H1 (cell line): ENCODE data around the gene NUBP2. TPM values are rescaled to one million over a fixed set of nuclear protein-coding genes. Genes with fewer than 3 reads are reported as not detected.
A peak's percentile ranks its signal among the peaks of the same experiment; 100 is the strongest.

ENCODE experiments used
- CTCF ChIA-PET: fragments of 300-600 bp; sonication (Branson Sonifier 250); formaldehyde crosslinking; loops from one replicate; lab custom pipeline; 2021; ENCODE audit not compliant: partially characterized antibody; lab: Charles Lee
- POLR2A ChIA-PET: fragments of 300-600 bp; sonication (Branson Sonifier 250); formaldehyde crosslinking; loops from one replicate; lab custom pipeline; 2021; ENCODE audit warnings: inconsistent platforms; ENCODE audit not compliant: partially characterized antibody; lab: Charles Lee
- DNase-seq, 2 experiments: peaks; one replicate each; pipeline versions ENCODE4 v3.0.0 to v3.0.0-alpha.2; 2010 to 2022; ENCODE audit warnings: low spot score in 2 of 2, low read depth in 1 of 2, mixed read lengths in 1 of 2
- FAIRE-seq: peaks from 2 replicates; lab custom pipeline; 2011; peaks lifted over from hg19 to GRCh38; lab: Jason Lieb, UNC
- H2AFZ ChIP-seq: 2 replicates; pipeline ENCODE4 v1.8.1; 2012; ENCODE audit warnings: low read length, inconsistent platforms
- H2AK5ac ChIP-seq: 2 replicates; pipeline ENCODE4 v1.6.1; 2013; ENCODE audit warnings: low read depth, low read length
- H2BK120ac ChIP-seq: replicated peaks from 2 replicates; pipeline ENCODE3; 2013; ENCODE audit warnings: low read depth, low read length, inconsistent platforms
- H2BK12ac ChIP-seq: 2 replicates; pipeline ENCODE4 v1.6.1; 2013; ENCODE audit warnings: low read depth, low read length
- H2BK15ac ChIP-seq: 2 replicates; pipeline ENCODE4 v1.6.1; 2013; ENCODE audit warnings: low read length
- H2BK20ac ChIP-seq: 2 replicates; pipeline ENCODE4 v1.6.1; 2013; ENCODE audit warnings: low read length
- H2BK5ac ChIP-seq: 2 replicates; pipeline ENCODE4 v1.6.1; 2013; ENCODE audit warnings: low read depth, low read length
- H3K14ac ChIP-seq: 2 replicates; pipeline ENCODE4 v1.6.1; 2013; ENCODE audit warnings: inconsistent platforms; ENCODE audit not compliant: insufficient read length
- H3K18ac ChIP-seq: 2 replicates; pipeline ENCODE4 v1.6.1; 2013; ENCODE audit warnings: low read length; ENCODE audit errors: extremely low read depth
- H3K23ac ChIP-seq: 2 replicates; pipeline ENCODE4 v1.6.1; 2013; ENCODE audit warnings: inconsistent platforms; ENCODE audit not compliant: insufficient read length
- H3K23me2 ChIP-seq: 2 replicates; pipeline ENCODE4 v1.6.1; 2013; ENCODE audit warnings: low read depth, low read length
- H3K27ac ChIP-seq: 2 replicates; pipeline ENCODE4 v1.6.1; 2011; ENCODE audit warnings: low read depth, low read length, inconsistent platforms
- H3K27me3 ChIP-seq, 4 experiments: replicated peaks in 1 of 4; 1 replicate in 1 of 4; 2 replicates in 3 of 4; pipeline versions ENCODE4 v1.6.1 to v1.8.1; 2011 to 2013; ENCODE audit warnings: low read length in 3 of 4, mild to moderate bottlenecking in 3 of 4, inconsistent platforms in 2 of 4, mixed read lengths in 2 of 4, moderate library complexity in 1 of 4; ENCODE audit not compliant: control insufficient read depth in 3 of 4, insufficient read depth in 3 of 4; ENCODE audit errors: extremely low read depth in 1 of 4
- H3K36me3 ChIP-seq, 4 experiments: 2 replicates each; pipeline versions ENCODE4 v1.6.1 to v1.8.1; 2011 to 2013; ENCODE audit warnings: mild to moderate bottlenecking in 4 of 4, low read length in 3 of 4, moderate library complexity in 2 of 4, control low read depth in 1 of 4, inconsistent platforms in 1 of 4; ENCODE audit not compliant: insufficient read depth in 4 of 4, control insufficient read depth in 2 of 4
- H3K4ac ChIP-seq: replicated peaks from 2 replicates; pipeline ENCODE3; 2013; ENCODE audit warnings: low read length, low read depth, mixed read lengths, inconsistent platforms; ENCODE audit not compliant: insufficient read length
- H3K4me1 ChIP-seq, 4 experiments: replicated peaks in 1 of 4; 1 replicate in 1 of 4; 2 replicates in 3 of 4; pipeline versions ENCODE4 v1.6.1 to v1.8.1; 2011 to 2013; ENCODE audit warnings: low read length in 3 of 4, inconsistent platforms in 2 of 4, mixed read lengths in 1 of 4; ENCODE audit not compliant: insufficient read depth in 4 of 4, control insufficient read depth in 3 of 4
- H3K4me2 ChIP-seq, 2 experiments: 2 replicates each; pipeline versions ENCODE4 v1.6.1 to v1.8.1; 2011 to 2013; ENCODE audit warnings: low read depth in 2 of 2, low read length in 2 of 2, control low read depth in 1 of 2, inconsistent platforms in 1 of 2, mild to moderate bottlenecking in 1 of 2; ENCODE audit not compliant: insufficient read depth in 1 of 2
- H3K4me3 ChIP-seq, 4 experiments: fragments of 200-600, 300-600 bp in 1 of 4; sonication (generic), shearing (Covaris generic), sonication (Bioruptor Twin) in 1 of 4; 2 replicates each; pipeline versions ENCODE4 v1.5.1 to v1.8.1; 2011 to 2016; ENCODE audit warnings: low read length in 4 of 4, low read depth in 3 of 4, control low read depth in 2 of 4, inconsistent platforms in 2 of 4, mild to moderate bottlenecking in 2 of 4, mixed read lengths in 1 of 4, moderate library complexity in 1 of 4; ENCODE audit not compliant: insufficient read depth in 2 of 4; ENCODE audit errors: extremely low read depth in 1 of 4
- H3K56ac ChIP-seq: replicated peaks from 2 replicates; pipeline ENCODE3; 2013; ENCODE audit warnings: low read depth, mild to moderate bottlenecking, mixed read lengths, low read length, inconsistent platforms; ENCODE audit not compliant: insufficient read length
- H3K79me1 ChIP-seq: 2 replicates; pipeline ENCODE4 v1.6.1; 2013; ENCODE audit warnings: low read depth, low read length, control low read depth
- H3K79me2 ChIP-seq, 2 experiments: 2 replicates each; pipeline versions ENCODE4 v1.6.1 to v1.8.1; 2012 to 2013; ENCODE audit warnings: low read length in 2 of 2, mild to moderate bottlenecking in 2 of 2, inconsistent platforms in 1 of 2; ENCODE audit not compliant: insufficient read depth in 2 of 2, control insufficient read depth in 1 of 2
- H3K9ac ChIP-seq, 4 experiments: replicated peaks in 1 of 4; 1 replicate in 1 of 4; 2 replicates in 3 of 4; pipeline versions ENCODE4 v1.6.1 to v1.8.1; 2011 to 2013; ENCODE audit warnings: low read depth in 3 of 4, low read length in 3 of 4, control low read depth in 2 of 4, mild to moderate bottlenecking in 2 of 4, moderate library complexity in 2 of 4, inconsistent platforms in 1 of 4; ENCODE audit errors: extremely low read depth in 1 of 4
- H3K9me3 ChIP-seq, 2 experiments: 2 replicates each; pipeline versions ENCODE4 v1.6.1 to v1.8.1; 2012 to 2013; ENCODE audit warnings: mild to moderate bottlenecking in 2 of 2, moderate library complexity in 2 of 2, control low read depth in 1 of 2, inconsistent platforms in 1 of 2, low read depth in 1 of 2, low read length in 1 of 2, mixed read lengths in 1 of 2; ENCODE audit not compliant: insufficient read depth in 2 of 2
- H4K20me1 ChIP-seq, 2 experiments: replicated peaks in 1 of 2; 2 replicates each; pipeline versions ENCODE3 to v1.8.1; 2011 to 2013; ENCODE audit warnings: inconsistent platforms in 2 of 2, low read length in 2 of 2, mild to moderate bottlenecking in 1 of 2; ENCODE audit not compliant: insufficient read depth in 2 of 2, control insufficient read depth in 1 of 2
- H4K5ac ChIP-seq: 2 replicates; pipeline ENCODE4 v1.6.1; 2013; ENCODE audit warnings: low read length, low read depth, mixed read lengths, inconsistent platforms; ENCODE audit not compliant: insufficient read length
- H4K8ac ChIP-seq: 2 replicates; pipeline ENCODE4 v1.8.0; 2013; ENCODE audit warnings: mild to moderate bottlenecking, moderate library complexity, low read length, inconsistent platforms; ENCODE audit not compliant: insufficient read depth; ENCODE audit errors: extremely low read depth
- H4K91ac ChIP-seq: replicated peaks from 2 replicates; pipeline ENCODE3; 2013; ENCODE audit warnings: low read length, mixed read lengths, inconsistent platforms; ENCODE audit not compliant: insufficient read length
- CTBP2 ChIP-seq: IDR thresholded peaks from 2 replicates; pipeline ENCODE4 v1.7.0; 2011; ENCODE audit warnings: borderline replicate concordance, mild to moderate bottlenecking, moderate library complexity, mixed read lengths, low read length; ENCODE audit not compliant: insufficient read depth, insufficient read length
- MAX ChIP-seq: IDR thresholded peaks from 2 replicates; pipeline ENCODE4 v1.6.1; 2012; ENCODE audit warnings: inconsistent platforms
- NRF1 ChIP-seq: IDR thresholded peaks from 2 replicates; pipeline ENCODE4 v1.6.1; 2011; ENCODE audit warnings: mild to moderate bottlenecking, low read depth, low read length, improper control_type of control experiment
- RAD21 ChIP-seq, 2 experiments: IDR thresholded peaks in 1 of 2; conservative IDR thresholded peaks in 1 of 2; 2 replicates each; pipeline ENCODE4 v1.6.1; 2011; ENCODE audit warnings: low read depth in 2 of 2, low read length in 2 of 2, improper control_type of control experiment in 1 of 2, inconsistent platforms in 1 of 2, mild to moderate bottlenecking in 1 of 2, moderate library complexity in 1 of 2
- SIN3A ChIP-seq, 2 experiments: IDR thresholded peaks in 1 of 2; conservative IDR thresholded peaks in 1 of 2; 2 replicates each; pipeline ENCODE4 v1.6.1; 2011 to 2012; ENCODE audit warnings: low read length in 2 of 2, improper control_type of control experiment in 1 of 2, low read depth in 1 of 2, mild to moderate bottlenecking in 1 of 2
- SIRT6 ChIP-seq: IDR thresholded peaks from one replicate; pipeline ENCODE4 v1.7.1; 2012; ENCODE audit warnings: low read length, inconsistent platforms
- TAF7 ChIP-seq: optimal IDR thresholded peaks from 2 replicates; pipeline ENCODE3; 2011; ENCODE audit warnings: low read depth, mild to moderate bottlenecking, inconsistent platforms, low read length, moderate library complexity, borderline replicate concordance
- YY1 ChIP-seq: IDR thresholded peaks from 2 replicates; pipeline ENCODE4 v1.6.1; 2011; ENCODE audit warnings: low read depth, mild to moderate bottlenecking, low read length
- WGBS, 2 experiments: shearing (Covaris generic) in 1 of 2; methylation state at CpG; one replicate each; pipeline versions ENCODE4 v1.1.6 to v1.1.7; 2013 to 2015; ENCODE audit warnings: low lambda C conversion rate in 2 of 2, mixed read lengths in 2 of 2, inconsistent platforms in 1 of 2, low coverage in 1 of 2, missing lambda C conversion rate in 1 of 2; ENCODE audit not compliant: insufficient replicate concordance in 2 of 2, insufficient coverage in 1 of 2, insufficient read length in 1 of 2; ENCODE audit errors: extremely low coverage in 1 of 2, missing lambda C conversion rate in 1 of 2; 5-methylcytosine and 5-hydroxymethylcytosine counted together
- polyA plus RNA-seq, 7 experiments: library from polyadenylated mRNA; depleted of rRNA in 3 of 7; stranded (reverse) in 5 of 7; unstranded in 2 of 7; fragments of >200 nt in 5 of 7; fragments of 200-250 nt in 2 of 7; gene quantifications; 1 replicate in 5 of 7; 2 replicates in 1 of 7; 4 replicates in 1 of 7; pipeline versions ENCODE4 v1.2.1 to v1.2.3, GENCODE V29; 2011 to 2013; ENCODE audit warnings: missing spikeins in 2 of 7, mixed read lengths in 2 of 7
- total RNA-seq: library from RNA; stranded (reverse); fragmentation: NEBNext Ultra II Directional; extraction: Animal tissue kit (Norgen Biotek cat#: 25700); gene quantifications from 2 replicates; pipeline ENCODE4 v1.2.1, GENCODE V29; 2021

Gene NUBP2
- total and polyA plus RNA-seq, 2 of the 8 experiments (the other 6 are each of a cell fraction or from before 2014, with no cell fraction given), result 70.3 to 96.9 TPM

- H2BK12ac ChIP-seq, result no peak overlapping the region
- peak overlapping the region in 2 of 4 experiments; percentile 30 to 67; a peak in 2 of 7 replicates for H3K9ac ChIP-seq
- no peak overlapping the region for H3K18ac ChIP-seq
- POLR2A ChIA-PET, result interaction anchor here (0.8 to 2.5 kb wide), 11 partner anchors 26 to 152 kb away, joined by 3 to 13 read pairs (median 4); partner anchors contain the start of genes EME2, MRPS34, MSRB1 and NME3
- H3K4me3 ChIP-seq, result peak overlapping the region; percentile 43 to 86 (median 66)
- peaks cover 10% of the 10 kb centered on the region for H3K79me1 ChIP-seq
- WGBS, 2 experiments, result 25% methylated on average over 15 of the region's 96 CpGs; no CpG with 5 or more reads in 1 of the 2 experiments
- peaks cover 0 to 5% (median 0%) of the 10 kb centered on the region in 4 experiments; a peak in 4 of 7 replicates for H3K27me3 ChIP-seq
- H2BK120ac ChIP-seq, result no peak overlapping the region
- no peak overlapping the region for H2BK5ac ChIP-seq
- peaks cover 0 to 20% of the 10 kb centered on the region in 2 experiments; a peak in 2 of 4 replicates for H3K79me2 ChIP-seq
- H4K8ac ChIP-seq, result peak overlapping the region; percentile 25; the same call in 1 of the 2 replicates
- no peak overlapping the region for H2AK5ac ChIP-seq
- no peak overlapping the region for H3K23ac ChIP-seq
- no peak overlapping the region for H3K56ac ChIP-seq
- peak overlapping the region; percentile 70 to 98 for H3K4me2 ChIP-seq
- no peak overlapping the region for H3K14ac ChIP-seq
- FAIRE-seq, result no peak
- H3K4me1 ChIP-seq, result peaks cover 0 to 10% (median 3%) of the 10 kb centered on the region in 4 experiments; a peak in 5 of 7 replicates
- H3K27ac ChIP-seq, result no peak overlapping the region
- H4K20me1 ChIP-seq, result peaks cover 2 to 12% of the 10 kb centered on the region in 2 experiments
- no peak overlapping the region for H2AFZ ChIP-seq
- no peak overlapping the region for H4K91ac ChIP-seq
- H3K36me3 ChIP-seq, result no peaks in the 10 kb centered on the region; a peak in 1 of 8 replicates
- no peaks in the 10 kb centered on the region for H3K9me3 ChIP-seq
- peaks cover 3% of the 10 kb centered on the region; the same call in 1 of the 2 replicates for H3K23me2 ChIP-seq
- H2BK15ac ChIP-seq, result no peak overlapping the region
- H2BK20ac ChIP-seq, result no peak overlapping the region
- H3K4ac ChIP-seq, result no peak overlapping the region
- peak in 1 of 2 experiments; percentile 59 for DNase-seq
- CTCF ChIA-PET, result interaction anchor here (2.9 kb wide), 1 partner anchor 43 kb away, joined by 14 read pairs; the partner anchor contains the start of genes NUBP2 and SPSB3
- TF ChIP-seq RAD21 (IDR thresholded peaks at IDR 0.05 in 1 of 2, conservative IDR thresholded peaks at IDR 0.05 in 1 of 2; ENCODE audit: low read depth in 2 of 2, low read length in 2 of 2) (0 out of 4 replicates have a peak, but pooled peaks of 1 of the 2 experiments have one; percentile 7), NRF1 (peak; percentile 36), SIRT6 (no peak), SIN3A (conservative IDR thresholded peaks at IDR 0.05 in 1 of 2, IDR thresholded peaks at IDR 0.05 in 1 of 2; ENCODE audit: low read depth in 1 of 2, low read length in 2 of 2) (peak; percentile 8 to 80; a peak in 1 of 4 replicates), MAX (0 out of 2 replicates have a peak, but pooled peaks have one; percentile 4), YY1 (0 out of 2 replicates have a peak, but pooled peaks have one; percentile 22), CTBP2 (peak; percentile 64), TAF7 (no peak)
- no peak overlapping the region for H4K5ac ChIP-seq
Measured at GRCh38 chr16:1825864-1826690, 43.3 kb downstream of the NUBP2 start.
